H1 (cell line): ENCODE measurements around the gene RETREG1. TPM values are rescaled to one million over a fixed set of nuclear protein-coding genes. Genes with fewer than 3 reads are reported as not detected.

Experiments
- CTCF ChIA-PET: fragments of 300-600 bp; sonication (Branson Sonifier 250); formaldehyde crosslinking; loops from one replicate; lab custom pipeline; 2021; ENCODE audit not compliant: partially characterized antibody; lab: Charles Lee
- POLR2A ChIA-PET: fragments of 300-600 bp; sonication (Branson Sonifier 250); formaldehyde crosslinking; loops from one replicate; lab custom pipeline; 2021; ENCODE audit warnings: inconsistent platforms; ENCODE audit not compliant: partially characterized antibody; lab: Charles Lee
- DNase-seq, 2 experiments: peaks; one replicate each; pipeline versions ENCODE4 v3.0.0 to v3.0.0-alpha.2; 2010 to 2022; ENCODE audit warnings: low spot score in 2 of 2, low read depth in 1 of 2, mixed read lengths in 1 of 2
- FAIRE-seq: peaks from 2 replicates; lab custom pipeline; 2011; peaks lifted over from hg19 to GRCh38; lab: Jason Lieb, UNC
- H2AFZ ChIP-seq: 2 replicates; pipeline ENCODE4 v1.8.1; 2012; ENCODE audit warnings: low read length, inconsistent platforms
- H2AK5ac ChIP-seq: 2 replicates; pipeline ENCODE4 v1.6.1; 2013; ENCODE audit warnings: low read depth, low read length
- H2BK120ac ChIP-seq: replicated peaks from 2 replicates; pipeline ENCODE3; 2013; ENCODE audit warnings: low read depth, low read length, inconsistent platforms
- H2BK12ac ChIP-seq: 2 replicates; pipeline ENCODE4 v1.6.1; 2013; ENCODE audit warnings: low read depth, low read length
- H2BK15ac ChIP-seq: 2 replicates; pipeline ENCODE4 v1.6.1; 2013; ENCODE audit warnings: low read length
- H2BK20ac ChIP-seq: 2 replicates; pipeline ENCODE4 v1.6.1; 2013; ENCODE audit warnings: low read length
- H2BK5ac ChIP-seq: 2 replicates; pipeline ENCODE4 v1.6.1; 2013; ENCODE audit warnings: low read depth, low read length
- H3K14ac ChIP-seq: 2 replicates; pipeline ENCODE4 v1.6.1; 2013; ENCODE audit warnings: inconsistent platforms; ENCODE audit not compliant: insufficient read length
- H3K18ac ChIP-seq: 2 replicates; pipeline ENCODE4 v1.6.1; 2013; ENCODE audit warnings: low read length; ENCODE audit errors: extremely low read depth
- H3K23ac ChIP-seq: 2 replicates; pipeline ENCODE4 v1.6.1; 2013; ENCODE audit warnings: inconsistent platforms; ENCODE audit not compliant: insufficient read length
- H3K23me2 ChIP-seq: 2 replicates; pipeline ENCODE4 v1.6.1; 2013; ENCODE audit warnings: low read depth, low read length
- H3K27ac ChIP-seq: 2 replicates; pipeline ENCODE4 v1.6.1; 2011; ENCODE audit warnings: low read depth, low read length, inconsistent platforms
- H3K27me3 ChIP-seq, 4 experiments: replicated peaks in 1 of 4; 1 replicate in 1 of 4; 2 replicates in 3 of 4; pipeline versions ENCODE4 v1.6.1 to v1.8.1; 2011 to 2013; ENCODE audit warnings: low read length in 3 of 4, mild to moderate bottlenecking in 3 of 4, inconsistent platforms in 2 of 4, mixed read lengths in 2 of 4, moderate library complexity in 1 of 4; ENCODE audit not compliant: control insufficient read depth in 3 of 4, insufficient read depth in 3 of 4; ENCODE audit errors: extremely low read depth in 1 of 4
- H3K36me3 ChIP-seq, 4 experiments: 2 replicates each; pipeline versions ENCODE4 v1.6.1 to v1.8.1; 2011 to 2013; ENCODE audit warnings: mild to moderate bottlenecking in 4 of 4, low read length in 3 of 4, moderate library complexity in 2 of 4, control low read depth in 1 of 4, inconsistent platforms in 1 of 4; ENCODE audit not compliant: insufficient read depth in 4 of 4, control insufficient read depth in 2 of 4
- H3K4ac ChIP-seq: replicated peaks from 2 replicates; pipeline ENCODE3; 2013; ENCODE audit warnings: low read length, low read depth, mixed read lengths, inconsistent platforms; ENCODE audit not compliant: insufficient read length
- H3K4me1 ChIP-seq, 4 experiments: replicated peaks in 1 of 4; 1 replicate in 1 of 4; 2 replicates in 3 of 4; pipeline versions ENCODE4 v1.6.1 to v1.8.1; 2011 to 2013; ENCODE audit warnings: low read length in 3 of 4, inconsistent platforms in 2 of 4, mixed read lengths in 1 of 4; ENCODE audit not compliant: insufficient read depth in 4 of 4, control insufficient read depth in 3 of 4
- H3K4me2 ChIP-seq, 2 experiments: 2 replicates each; pipeline versions ENCODE4 v1.6.1 to v1.8.1; 2011 to 2013; ENCODE audit warnings: low read depth in 2 of 2, low read length in 2 of 2, control low read depth in 1 of 2, inconsistent platforms in 1 of 2, mild to moderate bottlenecking in 1 of 2; ENCODE audit not compliant: insufficient read depth in 1 of 2
- H3K4me3 ChIP-seq, 4 experiments: fragments of 200-600, 300-600 bp in 1 of 4; sonication (generic), shearing (Covaris generic), sonication (Bioruptor Twin) in 1 of 4; 2 replicates each; pipeline versions ENCODE4 v1.5.1 to v1.8.1; 2011 to 2016; ENCODE audit warnings: low read length in 4 of 4, low read depth in 3 of 4, control low read depth in 2 of 4, inconsistent platforms in 2 of 4, mild to moderate bottlenecking in 2 of 4, mixed read lengths in 1 of 4, moderate library complexity in 1 of 4; ENCODE audit not compliant: insufficient read depth in 2 of 4; ENCODE audit errors: extremely low read depth in 1 of 4
- H3K56ac ChIP-seq: replicated peaks from 2 replicates; pipeline ENCODE3; 2013; ENCODE audit warnings: low read depth, mild to moderate bottlenecking, mixed read lengths, low read length, inconsistent platforms; ENCODE audit not compliant: insufficient read length
- H3K79me1 ChIP-seq: 2 replicates; pipeline ENCODE4 v1.6.1; 2013; ENCODE audit warnings: low read depth, low read length, control low read depth
- H3K79me2 ChIP-seq, 2 experiments: 2 replicates each; pipeline versions ENCODE4 v1.6.1 to v1.8.1; 2012 to 2013; ENCODE audit warnings: low read length in 2 of 2, mild to moderate bottlenecking in 2 of 2, inconsistent platforms in 1 of 2; ENCODE audit not compliant: insufficient read depth in 2 of 2, control insufficient read depth in 1 of 2
- H3K9ac ChIP-seq, 4 experiments: replicated peaks in 1 of 4; 1 replicate in 1 of 4; 2 replicates in 3 of 4; pipeline versions ENCODE4 v1.6.1 to v1.8.1; 2011 to 2013; ENCODE audit warnings: low read depth in 3 of 4, low read length in 3 of 4, control low read depth in 2 of 4, mild to moderate bottlenecking in 2 of 4, moderate library complexity in 2 of 4, inconsistent platforms in 1 of 4; ENCODE audit errors: extremely low read depth in 1 of 4
- H3K9me3 ChIP-seq, 2 experiments: 2 replicates each; pipeline versions ENCODE4 v1.6.1 to v1.8.1; 2012 to 2013; ENCODE audit warnings: mild to moderate bottlenecking in 2 of 2, moderate library complexity in 2 of 2, control low read depth in 1 of 2, inconsistent platforms in 1 of 2, low read depth in 1 of 2, low read length in 1 of 2, mixed read lengths in 1 of 2; ENCODE audit not compliant: insufficient read depth in 2 of 2
- H4K20me1 ChIP-seq, 2 experiments: replicated peaks in 1 of 2; 2 replicates each; pipeline versions ENCODE3 to v1.8.1; 2011 to 2013; ENCODE audit warnings: inconsistent platforms in 2 of 2, low read length in 2 of 2, mild to moderate bottlenecking in 1 of 2; ENCODE audit not compliant: insufficient read depth in 2 of 2, control insufficient read depth in 1 of 2
- H4K5ac ChIP-seq: 2 replicates; pipeline ENCODE4 v1.6.1; 2013; ENCODE audit warnings: low read length, low read depth, mixed read lengths, inconsistent platforms; ENCODE audit not compliant: insufficient read length
- H4K8ac ChIP-seq: 2 replicates; pipeline ENCODE4 v1.8.0; 2013; ENCODE audit warnings: mild to moderate bottlenecking, moderate library complexity, low read length, inconsistent platforms; ENCODE audit not compliant: insufficient read depth; ENCODE audit errors: extremely low read depth
- H4K91ac ChIP-seq: replicated peaks from 2 replicates; pipeline ENCODE3; 2013; ENCODE audit warnings: low read length, mixed read lengths, inconsistent platforms; ENCODE audit not compliant: insufficient read length
- BCL11A ChIP-seq, 2 experiments: IDR thresholded peaks; one replicate each; pipeline ENCODE4 v1.6.1; 2011; ENCODE audit warnings: low read depth in 2 of 2, low read length in 2 of 2, mild to moderate bottlenecking in 2 of 2
- BRCA1 ChIP-seq: IDR thresholded peaks from 2 replicates; pipeline ENCODE4 v1.6.1; 2012; ENCODE audit warnings: low read depth, low read length, improper control_type of control experiment
- CBX8 ChIP-seq: fragments of 300-800, 300-1000 bp; sonication (generic); IDR thresholded peaks from 2 replicates; pipeline ENCODE4 v1.7.1; 2016; ENCODE audit warnings: low read depth, low read length, borderline replicate concordance
- CHD1 ChIP-seq: IDR thresholded peaks from 2 replicates; pipeline ENCODE4 v1.6.1; 2012; ENCODE audit warnings: low read depth, low read length, improper control_type of control experiment
- EP300 ChIP-seq, 2 experiments: IDR thresholded peaks; 1 replicate in 1 of 2; 2 replicates in 1 of 2; pipeline ENCODE4 v1.6.1; 2011 to 2012; ENCODE audit warnings: low read depth in 2 of 2, low read length in 2 of 2, mild to moderate bottlenecking in 2 of 2, borderline replicate concordance in 1 of 2, inconsistent platforms in 1 of 2, moderate library complexity in 1 of 2
- GABPA ChIP-seq: IDR thresholded peaks from 2 replicates; pipeline ENCODE4 v1.6.1; 2011; ENCODE audit warnings: mild to moderate bottlenecking, low read length, moderate library complexity, borderline replicate concordance; ENCODE audit not compliant: insufficient read depth
- GTF2F1 ChIP-seq: IDR thresholded peaks from 2 replicates; pipeline ENCODE4 v1.6.1; 2012; ENCODE audit warnings: low read depth, low read length, improper control_type of control experiment, borderline replicate concordance
- KDM1A ChIP-seq: fragments of 200-600, 300-600 bp; sonication (generic); IDR thresholded peaks from 2 replicates; pipeline ENCODE4 v1.7.1; 2016; ENCODE audit warnings: mild to moderate bottlenecking, low read length, borderline replicate concordance
- MAX ChIP-seq: IDR thresholded peaks from 2 replicates; pipeline ENCODE4 v1.6.1; 2012; ENCODE audit warnings: inconsistent platforms
- SIN3A ChIP-seq, 2 experiments: IDR thresholded peaks in 1 of 2; conservative IDR thresholded peaks in 1 of 2; 2 replicates each; pipeline ENCODE4 v1.6.1; 2011 to 2012; ENCODE audit warnings: low read length in 2 of 2, improper control_type of control experiment in 1 of 2, low read depth in 1 of 2, mild to moderate bottlenecking in 1 of 2
- WGBS, 2 experiments: shearing (Covaris generic) in 1 of 2; methylation state at CpG; one replicate each; pipeline versions ENCODE4 v1.1.6 to v1.1.7; 2013 to 2015; ENCODE audit warnings: low lambda C conversion rate in 2 of 2, mixed read lengths in 2 of 2, inconsistent platforms in 1 of 2, low coverage in 1 of 2, missing lambda C conversion rate in 1 of 2; ENCODE audit not compliant: insufficient replicate concordance in 2 of 2, insufficient coverage in 1 of 2, insufficient read length in 1 of 2; ENCODE audit errors: extremely low coverage in 1 of 2, missing lambda C conversion rate in 1 of 2; 5-methylcytosine and 5-hydroxymethylcytosine counted together
- polyA plus RNA-seq, 7 experiments: library from polyadenylated mRNA; depleted of rRNA in 3 of 7; stranded (reverse) in 5 of 7; unstranded in 2 of 7; fragments of >200 nt in 5 of 7; fragments of 200-250 nt in 2 of 7; gene quantifications; 1 replicate in 5 of 7; 2 replicates in 1 of 7; 4 replicates in 1 of 7; pipeline versions ENCODE4 v1.2.1 to v1.2.3, GENCODE V29; 2011 to 2013; ENCODE audit warnings: missing spikeins in 2 of 7, mixed read lengths in 2 of 7
- total RNA-seq: library from RNA; stranded (reverse); fragmentation: NEBNext Ultra II Directional; extraction: Animal tissue kit (Norgen Biotek cat#: 25700); gene quantifications from 2 replicates; pipeline ENCODE4 v1.2.1, GENCODE V29; 2021

Gene RETREG1
- total and polyA plus RNA-seq, 2 of the 8 experiments (the other 6 are each of a cell fraction or from before 2014, with no cell fraction given), result 0.62 to 1.9 TPM

DNA sequence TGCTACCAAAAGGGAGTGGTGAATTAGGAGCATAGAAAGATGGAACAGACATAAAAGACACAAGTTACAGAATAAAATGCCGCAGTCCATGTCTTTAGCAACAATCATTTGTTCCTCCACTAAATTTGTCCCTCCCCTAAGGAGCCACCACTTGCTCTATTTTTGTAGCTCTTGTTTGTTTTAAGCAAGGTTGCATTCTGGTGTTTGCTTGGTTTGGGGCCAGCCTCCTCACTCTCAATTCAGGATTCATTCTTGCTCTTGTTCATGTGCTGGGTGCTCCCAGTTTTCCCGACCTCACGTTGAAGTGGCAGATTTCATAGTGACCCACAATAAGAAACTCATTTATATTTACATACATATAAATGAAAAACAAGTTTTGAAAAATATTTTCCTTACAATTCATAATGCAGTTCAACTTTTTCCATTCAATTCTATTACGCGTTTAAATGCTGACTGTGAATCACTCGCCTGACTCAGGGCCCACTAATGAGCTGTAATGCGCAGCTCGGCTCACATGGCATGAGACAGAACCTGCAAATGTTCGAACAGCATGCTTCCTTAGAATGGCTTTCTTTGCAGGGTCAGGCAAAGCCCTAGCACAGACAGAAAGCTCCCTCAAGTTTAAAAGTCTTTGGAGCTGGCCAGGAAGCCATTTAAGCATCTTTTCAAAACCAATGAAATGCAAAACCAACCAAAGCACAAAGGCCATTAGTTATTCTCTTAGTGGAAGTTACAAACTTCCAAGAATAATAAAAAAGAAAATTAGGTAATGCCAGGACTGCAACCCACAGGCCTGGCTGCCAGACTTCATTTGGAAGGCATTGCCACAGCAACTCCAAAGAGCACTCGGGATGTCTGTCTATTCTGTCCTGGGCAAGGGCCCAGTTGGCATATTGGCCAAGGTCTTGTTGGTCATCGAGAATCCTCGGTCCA lies 41.7 kb downstream of the RETREG1 start:
- peak overlapping the region; percentile 98; the same call in 1 of the 2 replicates for H2AK5ac ChIP-seq
- peak overlapping the region; percentile 84 for H2BK120ac ChIP-seq
- no peak overlapping the region for H2AFZ ChIP-seq
- peak overlapping the region; percentile 19 to 40; a peak in 3 of 4 replicates for H3K4me2 ChIP-seq
- H3K56ac ChIP-seq, result no peak overlapping the region
- no peak overlapping the region for H3K23ac ChIP-seq
- peak; percentile 7 for FAIRE-seq
- no peaks in the 10 kb centered on the region for H3K23me2 ChIP-seq
- DNase-seq, result peak in 1 of 2 experiments; percentile 38
- no peaks in the 10 kb centered on the region for H4K20me1 ChIP-seq
- peak overlapping the region; percentile 89 for H4K91ac ChIP-seq
- no peaks in the 10 kb centered on the region; a peak in 1 of 7 replicates for H3K27me3 ChIP-seq
- WGBS, 2 experiments, result 38% methylated on average over 12 of the region's 12 CpGs; no CpG with 5 or more reads in 1 of the 2 experiments
- ChIA-PET POLR2A (interaction anchor here (1.1 kb wide), 1 partner anchor 90 kb away, joined by 3 read pairs; no protein-coding TSS in a partner anchor), CTCF (interaction anchor here (1.1 to 1.4 kb wide), 3 partner anchors 11 to 24 kb away, joined by 3 to 5 read pairs (median 4); no protein-coding TSS in a partner anchor)
- no peak overlapping the region for H2BK20ac ChIP-seq
- H3K79me2 ChIP-seq, result no peaks in the 10 kb centered on the region
- H4K8ac ChIP-seq, result no peak overlapping the region
- H3K27ac ChIP-seq, result no peak overlapping the region
- H2BK15ac ChIP-seq, result no peak overlapping the region
- no peak overlapping the region for H3K9ac ChIP-seq
- no peak overlapping the region for H3K14ac ChIP-seq
- H3K36me3 ChIP-seq, result no peaks in the 10 kb centered on the region
- H3K4me3 ChIP-seq, result no peak overlapping the region; a peak in 1 of 8 replicates
- H2BK12ac ChIP-seq, result no peak overlapping the region
- H3K4me1 ChIP-seq, result peaks cover 1 to 20% (median 12%) of the 10 kb centered on the region in 4 experiments
- H4K5ac ChIP-seq, result peak overlapping the region; percentile 2
- H3K4ac ChIP-seq, result peak overlapping the region; percentile 95
- no peaks in the 10 kb centered on the region for H3K79me1 ChIP-seq
- 0 out of 2 replicates have a peak overlapping the region, but pooled peaks have one; percentile 9 for H2BK5ac ChIP-seq
- no peak overlapping the region; the same call in 1 of the 2 replicates for H3K18ac ChIP-seq
- H3K9me3 ChIP-seq, result no peaks in the 10 kb centered on the region
- no peak for TF ChIP-seq KDM1A
- TF ChIP-seq CBX8, result no peak
- no peak for TF ChIP-seq GTF2F1
- no peak for TF ChIP-seq BCL11A (IDR thresholded peaks at IDR 0.05; ENCODE audit: low read depth in 2 of 2, low read length in 2 of 2)
- no peak for TF ChIP-seq BRCA1
- TF ChIP-seq CHD1, result no peak
- TF ChIP-seq GABPA, result no peak
- no peak for TF ChIP-seq EP300 (IDR thresholded peaks at IDR 0.05; ENCODE audit: borderline replicate concordance in 1 of 2, low read depth in 2 of 2, low read length in 2 of 2)
- peak; percentile 85 for TF ChIP-seq MAX
- no peak for TF ChIP-seq SIN3A (conservative IDR thresholded peaks at IDR 0.05 in 1 of 2, IDR thresholded peaks at IDR 0.05 in 1 of 2; ENCODE audit: low read depth in 1 of 2, low read length in 2 of 2)
